Stimulated activated CD8-positive, alpha-beta memory T cell treated with anti-CD3 and anti-CD28 coated beads, Interleukin-4, amount 100 ng/mL, for 48 hours (primary cell): Measurements from ENCODE around the gene MICU1.
"Not testable (repeated sequence)": the region's sequence is repeated elsewhere in the genome, so short reads cannot be mapped to it uniquely, and the experiment has no call there.

Source experiments
- DNase-seq: peaks from one replicate; pipeline ENCODE4 v3.0.0-alpha.2; 2020

Gene MICU1

GRCh38 chr10:72502581-72502980 lies 123.3 kb downstream of the MICU1 start:
- no peak for DNase-seq

- DNase-seq: no peak
Observed at GRCh38 chr10:72499701-72500100, 126.2 kb downstream of the MICU1 start.

- no peak for DNase-seq
Observed at GRCh38 chr10:72490951-72491350, 134.9 kb downstream of the MICU1 start.

GRCh38 chr10:72487521-72487920 lies 138.4 kb downstream of the MICU1 start:
- no peak for DNase-seq

- no peak for DNase-seq
Observed at GRCh38 chr10:72487116-72487515, 138.8 kb downstream of the MICU1 start.

GRCh38 chr10:72485701-72486100 lies 140.2 kb downstream of the MICU1 start:
- no peak for DNase-seq

- DNase-seq: no peak
Observed at GRCh38 chr10:72484521-72484920, 141.4 kb downstream of the MICU1 start.

- DNase-seq: no peak
Observed at GRCh38 chr10:72483471-72483870, 142.4 kb downstream of the MICU1 start.

GRCh38 chr10:72480861-72481260 lies 145.0 kb downstream of the MICU1 start:
- DNase-seq: no peak

- no peak for DNase-seq
Observed at GRCh38 chr10:72477463-72477862, 148.4 kb downstream of the MICU1 start.

GRCh38 chr10:72472306-72472705 lies 153.6 kb downstream of the MICU1 start:
- DNase-seq: no peak

- no peak for DNase-seq
Observed at GRCh38 chr10:72470666-72471065, 155.2 kb downstream of the MICU1 start.

GRCh38 chr10:72467064-72467463 lies 158.8 kb downstream of the MICU1 start:
- DNase-seq: not testable (repeated sequence)

- DNase-seq: no peak
Observed at GRCh38 chr10:72466018-72466417, 159.9 kb downstream of the MICU1 start.

GRCh38 chr10:72464438-72464837 lies 161.4 kb downstream of the MICU1 start:
- DNase-seq: no peak

- no peak for DNase-seq
Observed at GRCh38 chr10:72462261-72462660, 163.6 kb downstream of the MICU1 start.

- DNase-seq: no peak
Observed at GRCh38 chr10:72461085-72461484, 164.8 kb downstream of the MICU1 start.

- no peak for DNase-seq
Observed at GRCh38 chr10:72460284-72460876, 165.5 kb downstream of the MICU1 start.

- DNase-seq: no peak
Observed at GRCh38 chr10:72459301-72459700, 166.6 kb downstream of the MICU1 start.

- no peak for DNase-seq
Observed at GRCh38 chr10:72455889-72456595, 169.8 kb downstream of the MICU1 start.

GRCh38 chr10:72449941-72450441 lies 175.9 kb downstream of the MICU1 start:
- no peak for DNase-seq

- DNase-seq: no peak
Observed at GRCh38 chr10:72445851-72446250, 180.0 kb downstream of the MICU1 start.

GRCh38 chr10:72442969-72443368 lies 182.9 kb downstream of the MICU1 start:
- DNase-seq: not testable (repeated sequence)

GRCh38 chr10:72435570-72435969 lies 190.3 kb downstream of the MICU1 start:
- DNase-seq: no peak

- DNase-seq: not testable (repeated sequence)
Observed at GRCh38 chr10:72430936-72431335, 194.9 kb downstream of the MICU1 start.
